ENCODE results near the gene RABGAP1L.

DNA sequence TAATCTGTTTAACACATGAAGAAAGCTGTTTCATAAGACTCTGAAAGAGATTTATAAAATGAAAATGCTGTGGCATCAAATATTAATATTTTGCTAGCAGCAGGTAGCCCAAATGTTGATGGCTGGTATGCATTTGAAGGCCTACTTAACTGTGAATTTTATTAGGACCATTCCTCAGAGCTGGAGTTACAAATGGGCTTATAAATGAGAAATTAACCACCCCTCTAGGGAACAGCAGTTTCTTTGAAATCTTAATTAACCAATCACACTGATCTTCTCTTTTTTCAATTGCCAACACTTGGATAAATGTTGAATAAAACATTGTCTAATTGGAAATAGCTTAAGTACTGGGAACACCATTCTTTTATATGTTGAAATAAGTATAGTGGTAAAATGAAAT is 418.4 kb downstream of the RABGAP1L start:
- no peak for TF ChIP-seq CTCF (IDR thresholded peaks at IDR 0.05 in 2 of 3, conservative IDR thresholded peaks at IDR 0.05 in 1 of 3; ENCODE audit: borderline replicate concordance in 1 of 3, insufficient read depth in 1 of 3, low read depth in 2 of 3, low read length in 2 of 3)
- no peak for TF ChIP-seq ZFX (IDR thresholded peaks at IDR 0.05)
- no peak for TF ChIP-seq CEBPB (IDR thresholded peaks at IDR 0.05; ENCODE audit: low read depth)
- TF ChIP-seq POLR2A (IDR thresholded peaks at IDR 0.05; ENCODE audit: borderline replicate concordance, extremely low read depth, insufficient read depth, insufficient read length): no peak
- TF ChIP-seq EZH2phosphoT487 (IDR thresholded peaks at IDR 0.05; ENCODE audit: borderline replicate concordance): no peak
- TF ChIP-seq, protein P1, sequence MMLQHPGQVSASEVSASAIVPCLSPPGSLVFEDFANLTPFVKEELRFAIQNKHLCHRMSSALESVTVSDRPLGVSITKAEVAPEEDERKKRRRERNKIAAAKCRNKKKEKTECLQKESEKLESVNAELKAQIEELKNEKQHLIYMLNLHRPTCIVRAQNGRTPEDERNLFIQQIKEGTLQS (IDR thresholded peaks at IDR 0.05): no peak
- TF ChIP-seq, protein P2, sequence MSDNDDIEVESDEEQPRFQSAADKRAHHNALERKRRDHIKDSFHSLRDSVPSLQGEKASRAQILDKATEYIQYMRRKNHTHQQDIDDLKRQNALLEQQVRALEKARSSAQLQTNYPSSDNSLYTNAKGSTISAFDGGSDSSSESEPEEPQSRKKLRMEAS (IDR thresholded peaks at IDR 0.05): no peak
- TF ChIP-seq EZH2 (IDR thresholded peaks at IDR 0.05): no peak
- no peak for TF ChIP-seq RAD21 (IDR thresholded peaks at IDR 0.05; ENCODE audit: low read depth)
- TF ChIP-seq ELF1 (IDR thresholded peaks at IDR 0.05; ENCODE audit: borderline replicate concordance, low read depth): no peak

Measured in HCT116 (cell line).